ENCODE results near the gene TEDC1.
A peak's percentile ranks its signal among the peaks of the same experiment; 100 is the strongest.

TEDC1 gene

DNA sequence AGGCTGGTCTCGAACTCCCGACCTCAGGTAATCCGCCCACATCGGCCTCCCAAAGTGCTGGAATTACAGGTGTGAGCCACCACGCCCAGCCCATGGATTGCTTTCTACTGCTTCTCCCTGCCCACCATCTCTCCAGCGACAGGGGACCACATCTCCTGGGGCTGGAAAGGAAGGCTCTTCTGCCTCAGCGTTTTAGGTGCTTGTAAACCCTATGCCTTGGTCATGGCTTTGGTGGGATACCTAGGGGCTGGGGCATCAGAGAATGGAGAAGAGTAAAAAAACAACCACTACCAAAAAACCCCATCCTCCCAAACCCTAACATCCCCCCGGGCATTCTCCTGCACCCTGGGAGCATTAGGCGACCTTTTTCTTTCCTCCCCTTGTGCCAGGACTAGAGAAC, 34.3 kb downstream of the TEDC1 start:
- no peak for DNase-seq (ENCODE audit: low read depth)

GRCh38 chr14:105525861-105526775, 35.1 kb downstream of the TEDC1 start, which contains the start of gene TMEM121:
Gene TMEM121 (plus strand): TSS chr14:105526583. CDS start chr14:105528835, 2,252 bp downstream.
- no peak for DNase-seq (ENCODE audit: low read depth)

GRCh38 chr14:105526776-105527380, 35.8 kb downstream of the TEDC1 start:
- DNase-seq (ENCODE audit: low read depth), result no peak

DNA sequence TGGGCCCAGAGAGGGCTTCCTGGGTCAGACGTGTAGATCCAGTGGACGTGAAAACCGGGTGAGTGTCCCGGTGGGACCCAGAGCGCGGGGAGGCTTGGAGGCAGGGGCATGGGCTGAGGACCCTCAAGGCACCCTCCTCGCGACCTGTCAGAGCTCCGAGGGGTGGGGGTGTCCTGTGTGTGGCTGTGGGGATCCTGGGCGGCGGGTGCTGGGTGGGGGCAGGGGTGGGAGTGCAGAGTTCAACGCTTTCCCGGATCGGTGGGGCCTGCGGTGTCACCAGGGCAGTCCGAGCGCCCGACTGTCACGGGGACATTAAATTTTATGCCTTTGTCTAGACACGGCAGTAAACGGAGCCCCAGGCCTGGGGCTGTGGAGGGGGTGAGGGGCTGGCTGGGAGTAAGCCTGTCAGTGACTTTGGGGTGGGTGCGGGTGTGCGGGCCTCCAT, 36.4 kb downstream of the TEDC1 start:
- DNase-seq (ENCODE audit: low read depth), result no peak

DNA sequence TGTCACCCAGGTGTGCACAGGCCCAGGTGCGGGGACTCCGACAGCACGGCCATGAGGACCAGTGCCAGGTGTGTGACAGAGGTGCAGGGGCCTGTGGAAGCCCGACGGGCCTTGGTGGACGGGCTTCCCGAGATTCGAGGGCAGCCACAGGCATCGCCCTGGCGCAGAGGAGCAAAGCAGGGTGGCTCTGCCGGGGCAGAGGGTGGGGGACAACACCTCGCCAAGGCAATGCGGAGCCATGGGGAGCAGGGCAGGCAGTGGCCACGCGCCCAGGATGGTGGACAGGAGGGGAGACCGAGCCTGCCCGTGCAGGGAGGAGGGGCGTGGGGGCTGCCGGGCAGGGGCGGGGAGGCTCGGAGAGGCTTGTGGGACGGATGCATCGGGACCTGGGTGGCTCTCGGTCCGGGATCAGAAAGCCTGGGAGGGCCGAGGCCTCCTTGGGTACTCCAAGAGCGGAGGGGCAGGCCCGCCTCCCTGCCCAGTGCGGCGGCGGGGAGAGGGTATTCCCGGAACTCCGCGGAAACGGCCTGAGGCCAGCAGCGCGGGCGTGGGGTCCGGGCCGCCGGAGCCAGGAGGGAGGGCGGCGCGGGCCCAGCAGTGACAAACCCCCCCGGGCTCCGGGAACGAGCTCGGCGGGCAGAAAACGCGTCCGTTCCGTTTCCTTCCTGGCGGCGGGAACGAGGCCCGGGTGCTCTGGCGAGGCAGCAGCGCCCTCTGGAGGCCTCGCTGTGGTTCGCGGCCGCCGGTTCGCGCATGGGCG, 37.0 kb downstream of the TEDC1 start:
- peak; percentile 23 for DNase-seq (ENCODE audit: low read depth)

- no peak for DNase-seq (ENCODE audit: low read depth)
These were observed 37.7 kb downstream of the TEDC1 start for GRCh38 chr14:105528586-105529318.

- no peak for DNase-seq (ENCODE audit: low read depth)
These were observed 38.2 kb downstream of the TEDC1 start for GRCh38 chr14:105529319-105529568.

- no peak for DNase-seq (ENCODE audit: low read depth)
These were observed 38.7 kb downstream of the TEDC1 start for GRCh38 chr14:105529569-105530284.

GRCh38 chr14:105530285-105531087, 39.4 kb downstream of the TEDC1 start:
- DNase-seq (ENCODE audit: low read depth), result no peak

DNA sequence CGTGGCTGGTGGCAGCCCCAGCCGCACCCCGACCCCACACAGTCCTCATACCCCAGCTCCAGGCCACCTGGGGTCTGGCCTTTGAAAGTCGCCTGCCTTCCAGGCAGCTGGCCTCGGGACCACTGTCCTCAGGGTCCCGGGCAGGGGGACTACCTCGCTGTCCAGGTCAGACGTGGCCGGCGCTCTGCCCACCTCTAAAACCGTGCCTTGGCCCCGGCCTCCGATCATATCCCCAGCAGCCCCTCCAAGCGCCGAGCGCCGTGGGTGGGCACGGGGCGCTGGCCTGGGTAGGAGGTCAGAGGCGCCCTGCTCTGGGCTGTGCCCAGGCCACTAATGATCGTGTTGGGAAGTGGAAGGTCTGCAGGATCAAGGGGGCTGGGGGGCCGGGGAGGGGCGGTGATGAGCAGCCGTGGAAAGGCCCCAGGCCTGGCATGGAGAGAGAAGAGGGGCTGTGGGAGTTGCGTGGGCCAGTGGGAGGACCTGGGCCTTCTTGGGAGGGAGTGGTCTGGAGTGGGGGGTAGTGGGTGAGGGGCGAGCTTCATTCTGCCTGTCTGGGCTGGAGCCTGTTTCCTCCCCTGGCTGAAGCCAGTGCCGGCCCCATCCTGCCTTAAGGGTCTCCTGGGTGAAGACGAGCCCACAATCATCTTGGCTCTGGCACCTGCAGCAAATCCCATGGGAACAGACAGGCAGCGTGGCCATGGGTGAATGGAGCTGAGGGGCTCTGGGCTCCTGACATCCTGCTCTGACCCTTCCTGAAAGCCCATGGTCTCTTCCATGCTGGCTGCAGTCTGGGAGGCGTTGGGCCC, 40.2 kb downstream of the TEDC1 start:
- DNase-seq (ENCODE audit: low read depth), result no peak

DNA sequence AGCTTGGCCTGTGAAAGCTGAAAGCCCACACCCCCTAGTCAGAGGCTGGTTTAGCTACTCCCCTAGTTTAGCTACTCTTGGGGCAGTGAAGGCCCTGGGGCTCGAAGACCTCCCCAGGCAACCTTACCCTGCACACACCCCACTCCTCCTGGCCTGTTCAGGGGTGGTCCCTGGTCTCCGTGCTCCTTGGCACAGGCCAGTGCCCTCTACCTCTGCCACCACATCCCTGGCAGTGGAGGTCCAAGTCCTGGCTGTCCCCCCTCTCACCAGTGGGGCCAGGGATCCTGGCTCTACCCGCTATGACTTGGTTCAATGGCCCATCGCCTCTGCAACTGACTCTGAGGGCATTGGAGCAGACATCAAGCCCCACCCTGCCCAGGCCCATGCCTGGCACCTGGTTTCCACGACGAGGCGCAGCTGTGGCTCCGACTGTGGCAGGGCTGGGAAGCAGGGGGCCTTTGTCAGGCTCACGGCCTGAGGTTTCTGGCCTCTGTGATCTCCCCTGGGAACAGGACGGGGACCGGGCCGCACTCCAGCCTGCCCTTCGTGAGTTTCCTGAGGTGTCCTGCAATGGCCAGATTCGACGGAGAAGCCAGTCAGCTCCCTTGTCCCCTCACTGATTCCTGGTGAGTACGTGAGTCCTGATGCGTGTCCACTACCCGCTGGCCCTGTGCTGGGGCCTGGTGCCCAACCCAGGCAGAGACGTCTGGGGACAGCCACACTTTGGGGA, 41.0 kb downstream of the TEDC1 start:
- no peak for DNase-seq (ENCODE audit: low read depth)

DNA sequence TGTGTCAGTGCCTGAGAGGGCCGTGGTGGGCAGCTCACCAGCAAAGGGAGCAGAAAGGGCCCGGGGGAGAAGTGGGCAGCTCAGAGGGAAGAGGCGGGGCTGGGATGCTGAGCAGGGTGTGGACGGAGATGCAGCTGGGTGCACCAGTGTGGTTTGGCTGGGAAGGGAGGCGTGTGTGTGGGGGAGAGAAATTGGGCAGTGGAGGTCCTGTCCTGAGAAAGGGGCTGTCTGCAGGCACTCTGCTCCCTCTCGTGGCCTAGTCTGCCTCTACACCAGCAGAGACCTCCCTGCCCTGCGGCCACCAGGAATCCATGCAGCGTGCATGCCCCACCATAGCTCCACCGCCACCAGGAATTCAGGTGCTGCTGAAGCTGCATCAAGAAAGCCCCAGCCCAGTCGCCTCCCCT, 41.7 kb downstream of the TEDC1 start:
- no peak for DNase-seq (ENCODE audit: low read depth)

DNA sequence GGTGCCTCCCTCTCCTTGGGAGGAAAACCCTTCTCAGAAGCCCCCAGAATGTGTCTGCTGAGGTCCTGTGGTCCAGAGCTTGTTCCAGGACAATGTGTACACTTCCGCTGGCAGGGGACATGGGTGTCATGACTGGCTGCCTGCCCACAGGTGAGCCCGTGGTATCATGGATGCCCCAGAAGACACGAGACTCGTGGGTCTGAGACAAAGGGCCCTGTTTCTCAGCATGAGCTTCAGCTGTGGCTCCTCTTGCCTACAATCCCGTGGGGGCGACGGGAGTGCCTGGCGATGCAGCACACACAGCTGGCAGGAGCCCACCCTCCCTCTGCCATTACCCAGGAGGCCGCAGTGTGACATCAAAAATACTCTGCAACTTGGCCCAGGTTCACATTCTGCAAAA, 42.3 kb downstream of the TEDC1 start:
- DNase-seq (ENCODE audit: low read depth), result no peak

DNA sequence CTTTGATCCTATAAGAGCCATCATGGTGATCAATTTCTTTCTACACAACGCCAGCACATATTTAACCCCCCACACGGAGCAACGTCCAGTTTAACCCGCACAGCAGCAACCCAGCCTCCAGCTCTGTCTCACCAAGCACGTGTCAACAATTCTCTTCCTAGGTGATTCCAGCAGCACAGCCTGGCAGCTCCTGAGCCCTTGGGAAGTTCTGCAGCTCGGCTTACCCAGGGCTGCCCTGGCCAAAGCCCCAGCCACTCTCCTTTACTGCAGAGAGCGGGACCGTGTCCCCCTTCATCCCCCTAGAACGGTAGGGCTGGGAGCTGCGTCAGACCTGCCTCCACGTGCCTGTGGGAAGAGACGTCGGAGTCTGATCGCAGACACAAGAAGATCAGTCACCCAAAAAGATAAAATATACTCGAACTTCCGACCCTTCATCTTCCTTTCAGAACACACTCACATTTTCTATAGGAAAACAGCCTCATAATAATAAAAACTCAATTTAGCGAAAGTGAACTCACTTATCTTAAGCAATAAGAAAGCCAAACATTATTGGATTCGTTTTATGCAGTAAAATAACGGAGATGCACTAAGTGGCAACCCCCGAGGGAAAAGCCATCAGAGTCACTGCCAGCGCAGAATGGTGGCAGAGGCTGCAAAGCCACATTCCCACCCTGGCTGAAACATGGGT, 42.9 kb downstream of the TEDC1 start:
- no peak for DNase-seq (ENCODE audit: low read depth)

DNA sequence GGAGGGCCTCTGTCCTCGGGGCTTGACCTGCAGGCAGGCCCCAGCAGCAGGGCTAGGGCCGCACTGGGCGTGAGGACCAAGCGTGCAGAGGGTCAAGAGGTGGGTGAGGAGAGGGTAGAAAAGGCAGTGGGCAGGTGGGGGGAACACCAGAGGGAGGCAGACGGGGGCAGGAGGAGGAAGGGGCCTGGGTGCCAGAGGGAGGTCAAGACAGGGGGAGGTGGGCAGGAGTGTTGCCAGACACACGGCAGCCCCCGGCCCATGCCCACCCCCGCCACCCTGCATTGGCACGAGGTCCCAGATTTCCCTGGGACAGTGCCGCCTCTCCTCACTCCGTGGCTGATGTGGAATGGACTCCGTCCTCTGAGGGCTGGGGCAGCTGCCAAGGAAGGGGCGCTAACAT, 43.5 kb downstream of the TEDC1 start:
- DNase-seq (ENCODE audit: low read depth), result no peak

DNA sequence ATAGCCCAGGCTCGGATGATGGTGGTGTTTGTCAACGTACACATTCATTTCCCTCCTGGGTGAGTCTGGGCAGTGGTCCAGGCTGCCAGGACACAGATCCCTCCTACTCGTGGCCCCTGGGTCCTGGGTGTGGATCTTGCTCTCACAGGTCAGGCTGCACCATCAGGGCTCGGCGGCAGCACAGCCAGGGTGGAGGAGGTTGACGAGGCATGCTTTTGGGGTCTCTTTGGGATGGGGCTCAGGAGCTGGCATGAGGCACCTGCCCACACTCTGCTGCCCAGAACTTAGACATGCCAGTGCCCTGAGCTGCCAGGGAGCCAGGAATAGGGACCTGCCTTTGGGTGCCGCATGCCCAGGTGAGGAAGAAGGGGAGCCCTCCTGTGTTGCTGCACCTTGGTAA, 45.0 kb downstream of the TEDC1 start:
- no peak for DNase-seq (ENCODE audit: low read depth)

DNA sequence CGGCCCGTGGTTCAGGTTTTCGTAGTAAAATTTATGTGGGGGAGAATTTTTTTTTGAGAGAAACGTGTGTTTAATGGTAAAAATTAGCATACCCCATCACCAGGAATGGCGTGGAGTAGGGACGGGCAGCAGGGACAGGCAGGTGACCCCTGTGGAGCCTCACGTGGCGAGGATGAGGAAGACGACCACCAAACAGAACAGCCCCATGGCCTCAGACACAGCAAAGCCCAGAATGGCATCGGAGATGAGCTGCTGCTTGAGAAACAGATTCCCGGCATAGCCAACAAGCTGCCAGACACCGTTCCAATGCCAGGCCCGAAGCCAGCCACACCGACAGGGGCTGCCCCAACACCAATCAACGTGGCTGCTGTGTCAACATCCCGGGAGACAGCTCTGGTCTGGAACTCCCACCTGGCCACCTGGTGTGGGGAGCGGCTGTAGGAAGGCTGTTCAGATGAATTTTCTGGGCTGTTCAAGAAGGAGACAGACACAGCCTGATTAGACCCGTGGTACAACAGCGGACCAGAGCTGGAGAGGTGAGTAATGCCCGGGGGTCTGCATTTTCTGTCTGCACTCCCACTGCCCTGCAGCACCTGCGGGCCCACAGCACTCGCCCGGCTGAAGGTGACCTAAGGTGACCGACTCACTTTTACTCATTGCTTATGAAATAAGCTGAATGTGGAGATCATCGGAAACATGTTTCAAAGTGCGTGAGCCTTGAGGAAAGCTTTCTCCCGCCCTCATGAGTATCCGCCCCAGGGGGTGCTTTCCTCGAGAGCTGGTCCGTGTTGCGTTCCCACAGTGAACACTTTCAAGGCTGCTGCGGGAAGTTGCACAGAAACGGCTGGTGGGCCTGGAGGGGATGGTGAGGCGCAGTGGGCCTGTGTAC, 45.9 kb downstream of the TEDC1 start:
- no peak for DNase-seq (ENCODE audit: low read depth)
